Trophoblast cell (in vitro differentiated cells and primary cell): ENCODE data around the gene KRT6A.
"Not testable (repeated sequence)": the region's sequence is repeated elsewhere in the genome, so short reads cannot be mapped to it uniquely, and the experiment has no call there.

Experiments
- DNase-seq, 2 donors: peaks; one replicate each; pipeline ENCODE4 v3.0.0-alpha.2; 2016
- H2AFZ ChIP-seq: 2 replicates; pipeline ENCODE4 v1.6.1; 2013; ENCODE audit warnings: low read length, moderate library complexity, mild to moderate bottlenecking; ENCODE audit not compliant: insufficient read depth, poor library complexity
- H2AK5ac ChIP-seq: 2 replicates; pipeline ENCODE4 v1.6.1; 2013; ENCODE audit warnings: mild to moderate bottlenecking, low read length
- H2BK120ac ChIP-seq: 2 replicates; pipeline ENCODE4 v1.6.1; 2013; ENCODE audit warnings: low read length, mild to moderate bottlenecking, moderate library complexity; ENCODE audit not compliant: insufficient read depth, poor library complexity
- H2BK12ac ChIP-seq: 2 replicates; pipeline ENCODE4 v1.6.1; 2013; ENCODE audit warnings: mild to moderate bottlenecking, low read length, moderate library complexity
- H2BK5ac ChIP-seq: 2 replicates; pipeline ENCODE4 v1.6.1; 2013; ENCODE audit warnings: low read length, low read depth, moderate library complexity, mild to moderate bottlenecking; ENCODE audit not compliant: poor library complexity
- H3K14ac ChIP-seq: 2 replicates; pipeline ENCODE4 v1.6.1; 2013; ENCODE audit warnings: mild to moderate bottlenecking, low read length
- H3K18ac ChIP-seq: 2 replicates; pipeline ENCODE4 v1.6.1; 2013; ENCODE audit warnings: mild to moderate bottlenecking, low read length
- H3K23ac ChIP-seq: 2 replicates; pipeline ENCODE4 v1.6.1; 2013; ENCODE audit warnings: low read length
- H3K27ac ChIP-seq: 2 replicates; pipeline ENCODE4 v1.5.1; 2013; ENCODE audit warnings: low read depth, mild to moderate bottlenecking, inconsistent platforms, low read length, moderate library complexity
- H3K27me3 ChIP-seq: 2 replicates; pipeline ENCODE4 v1.6.1; 2013; ENCODE audit warnings: inconsistent platforms, mild to moderate bottlenecking, low read length, moderate library complexity; ENCODE audit not compliant: insufficient read depth
- H3K36me3 ChIP-seq, 2 experiments: 1 replicate in 1 of 2; 2 replicates in 1 of 2; pipeline ENCODE4 v1.6.1; 2013; ENCODE audit warnings: low read length in 2 of 2, mild to moderate bottlenecking in 2 of 2, moderate library complexity in 1 of 2; ENCODE audit not compliant: insufficient read depth in 2 of 2, control insufficient read depth in 1 of 2
- H3K4ac ChIP-seq: 2 replicates; pipeline ENCODE4 v1.6.1; 2013; ENCODE audit warnings: low read depth, mild to moderate bottlenecking, low read length, moderate library complexity
- H3K4me1 ChIP-seq, 2 experiments: 1 replicate in 1 of 2; 2 replicates in 1 of 2; pipeline ENCODE4 v1.6.1; 2013; ENCODE audit warnings: low read length in 2 of 2, mild to moderate bottlenecking in 2 of 2, moderate library complexity in 1 of 2; ENCODE audit not compliant: insufficient read depth in 2 of 2, control insufficient read depth in 1 of 2
- H3K4me2 ChIP-seq: 2 replicates; pipeline ENCODE4 v1.6.1; 2013; ENCODE audit warnings: inconsistent platforms, mild to moderate bottlenecking, low read length, moderate library complexity
- H3K4me3 ChIP-seq: 2 replicates; pipeline ENCODE4 v1.5.1; 2013; ENCODE audit warnings: mild to moderate bottlenecking, low read depth, low read length, inconsistent platforms
- H3K79me1 ChIP-seq: one replicate; pipeline ENCODE4 v1.6.1; 2013; ENCODE audit warnings: low read length
- H3K79me2 ChIP-seq: 2 replicates; pipeline ENCODE4 v1.6.1; 2013; ENCODE audit warnings: low read length, mild to moderate bottlenecking; ENCODE audit not compliant: control insufficient read depth, insufficient read depth, poor library complexity
- H3K9ac ChIP-seq: 2 replicates; pipeline ENCODE4 v1.6.1; 2013; ENCODE audit warnings: mild to moderate bottlenecking, low read length
- H3K9me3 ChIP-seq: 2 replicates; pipeline ENCODE4 v1.6.1; 2013; ENCODE audit warnings: low read depth, mild to moderate bottlenecking, control low read depth, inconsistent platforms, low read length; ENCODE audit not compliant: insufficient read depth
- H4K12ac ChIP-seq: 2 replicates; pipeline ENCODE4 v1.6.1; 2013; ENCODE audit warnings: low read depth, mild to moderate bottlenecking, low read length, moderate library complexity
- H4K8ac ChIP-seq: 2 replicates; pipeline ENCODE4 v1.6.1; 2013; ENCODE audit warnings: low read depth, mild to moderate bottlenecking, low read length, moderate library complexity
- H4K91ac ChIP-seq: one replicate; pipeline ENCODE4 v1.6.1; 2013; ENCODE audit warnings: low read depth, mild to moderate bottlenecking, low read length, moderate library complexity
- WGBS: extraction: QIAGEN DNeasy Blood & Tissue Kit; methylation state at CpG from one replicate; pipeline ENCODE4 v1.1.7; 2013; ENCODE audit warnings: missing lambda C conversion rate; ENCODE audit not compliant: insufficient read length, insufficient coverage; ENCODE audit errors: extremely low coverage; 5-methylcytosine and 5-hydroxymethylcytosine counted together

The KRT6A gene

GRCh38 chr12:52506858-52507715 is 14.0 kb upstream of the KRT6A start:
- no peak overlapping the region for H3K4ac ChIP-seq
- WGBS: no CpG with 5 or more reads among the region's 4 CpGs
- no peak overlapping the region for H3K18ac ChIP-seq
- H3K23ac ChIP-seq: no peak overlapping the region
- no peaks in the 10 kb centered on the region for H3K79me1 ChIP-seq
- H3K27ac ChIP-seq: no peak overlapping the region
- H3K4me2 ChIP-seq: no peak overlapping the region
- no peaks in the 10 kb centered on the region for H3K27me3 ChIP-seq
- no peaks in the 10 kb centered on the region for H3K79me2 ChIP-seq
- DNase-seq: peak in 1 of 2 donors; percentile 68
- no peak overlapping the region for H4K12ac ChIP-seq
- no peak overlapping the region for H2BK5ac ChIP-seq
- H3K9me3 ChIP-seq: no peaks in the 10 kb centered on the region
- H2BK120ac ChIP-seq: no peak overlapping the region
- no peak overlapping the region for H2BK12ac ChIP-seq
- no peaks in the 10 kb centered on the region for H3K4me1 ChIP-seq
- no peak overlapping the region for H2AK5ac ChIP-seq
- no peak overlapping the region for H3K14ac ChIP-seq
- no peak overlapping the region for H4K8ac ChIP-seq
- no peak overlapping the region for H3K4me3 ChIP-seq
- no peaks in the 10 kb centered on the region for H3K36me3 ChIP-seq
- H2AFZ ChIP-seq: no peak overlapping the region
- no peak overlapping the region for H4K91ac ChIP-seq
- H3K9ac ChIP-seq: no peak overlapping the region

DNA sequence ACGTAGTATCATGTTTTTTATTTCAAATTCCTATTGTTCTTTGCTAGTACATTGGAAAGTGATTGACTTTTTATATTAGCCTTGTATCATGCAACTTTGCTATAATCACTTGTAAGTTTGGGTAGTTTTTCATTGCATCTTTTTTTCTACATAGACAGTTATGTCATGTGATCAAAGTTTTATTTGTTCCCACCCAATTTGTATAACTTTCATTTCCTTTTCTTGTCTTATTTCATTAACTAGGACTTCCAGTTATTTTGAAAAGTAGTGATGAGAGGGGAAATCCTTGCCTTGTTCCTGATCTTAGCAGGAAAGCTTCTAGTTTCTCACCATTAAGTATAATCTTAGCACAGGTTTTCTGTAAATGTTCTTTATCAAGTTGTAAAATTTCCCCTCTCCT is 9.8 kb upstream of the KRT6A start:
- H3K9me3 ChIP-seq: peaks cover 1% of the 10 kb centered on the region
- WGBS: no CpG with 5 or more reads among the region's 1 CpG

GRCh38 chr12:52501490-52501889 is 8.4 kb upstream of the KRT6A start:
- Histone ChIP-seq H2BK5ac (no peak overlapping the region), H3K79me2 (no peaks in the 10 kb centered on the region), H3K4me1 (peaks cover 4% of the 10 kb centered on the region in 2 experiments), H3K27me3 (no peaks in the 10 kb centered on the region), H3K27ac (no peak overlapping the region), H4K12ac (no peak overlapping the region), H4K91ac (no peak overlapping the region), H3K9ac (no peak overlapping the region), H4K8ac (no peak overlapping the region), H2AK5ac (no peak overlapping the region), H3K4me2 (no peak overlapping the region), H3K14ac (no peak overlapping the region), H3K79me1 (no peaks in the 10 kb centered on the region), H2BK12ac (no peak overlapping the region), H3K9me3 (peaks cover 1% of the 10 kb centered on the region), H3K36me3 (no peaks in the 10 kb centered on the region), H3K23ac (no peak overlapping the region), H3K4me3 (no peak overlapping the region), H2BK120ac (no peak overlapping the region), H2AFZ (no peak overlapping the region), H3K4ac (no peak overlapping the region), H3K18ac (no peak overlapping the region)
- peak in 1 of 2 donors; percentile 15 for DNase-seq
- no CpG with 5 or more reads among the region's 7 CpGs for WGBS

More for the DNA sequence above, 9.8 kb upstream of the KRT6A start:
- H2BK5ac ChIP-seq: no peak overlapping the region
- H2AFZ ChIP-seq: no peak overlapping the region
- H2BK120ac ChIP-seq: no peak overlapping the region
- no peak overlapping the region for H2BK12ac ChIP-seq
- no peaks in the 10 kb centered on the region for H3K27me3 ChIP-seq
- H3K36me3 ChIP-seq: no peaks in the 10 kb centered on the region
- no peak overlapping the region for H2AK5ac ChIP-seq
- DNase-seq: no peak
- no peak overlapping the region for H4K91ac ChIP-seq
- H3K4ac ChIP-seq: no peak overlapping the region
- no peak overlapping the region for H3K18ac ChIP-seq
- H3K23ac ChIP-seq: no peak overlapping the region
- H3K27ac ChIP-seq: no peak overlapping the region
- no peak overlapping the region for H4K12ac ChIP-seq
- H3K4me3 ChIP-seq: no peak overlapping the region
- H3K4me2 ChIP-seq: no peak overlapping the region
- no peaks in the 10 kb centered on the region for H3K79me2 ChIP-seq
- H3K4me1 ChIP-seq: no peaks in the 10 kb centered on the region
- no peaks in the 10 kb centered on the region for H3K79me1 ChIP-seq
- H3K14ac ChIP-seq: no peak overlapping the region
- no peak overlapping the region for H4K8ac ChIP-seq
- H3K9ac ChIP-seq: no peak overlapping the region

- not testable (repeated sequence) for H3K23ac ChIP-seq, H4K8ac ChIP-seq, H3K9me3 ChIP-seq, H2AK5ac ChIP-seq, DNase-seq, H3K4ac ChIP-seq, H3K4me3 ChIP-seq, H3K9ac ChIP-seq, H3K79me1 ChIP-seq, H3K14ac ChIP-seq, H3K36me3 ChIP-seq, H3K27me3 ChIP-seq, H2BK120ac ChIP-seq, H3K4me2 ChIP-seq, H3K18ac ChIP-seq, H3K79me2 ChIP-seq, H2BK12ac ChIP-seq, H2BK5ac ChIP-seq, H4K91ac ChIP-seq, H4K12ac ChIP-seq, H3K27ac ChIP-seq, H2AFZ ChIP-seq
- peaks cover 9 to 10% of the 10 kb centered on the region in 2 experiments for H3K4me1 ChIP-seq
- no CpG with 5 or more reads among the region's 6 CpGs for WGBS
Measured at GRCh38 chr12:52500574-52500973, 7.5 kb upstream of the KRT6A start.
